ENCODE measurements around the gene FAM89A.

Gene FAM89A

DNA sequence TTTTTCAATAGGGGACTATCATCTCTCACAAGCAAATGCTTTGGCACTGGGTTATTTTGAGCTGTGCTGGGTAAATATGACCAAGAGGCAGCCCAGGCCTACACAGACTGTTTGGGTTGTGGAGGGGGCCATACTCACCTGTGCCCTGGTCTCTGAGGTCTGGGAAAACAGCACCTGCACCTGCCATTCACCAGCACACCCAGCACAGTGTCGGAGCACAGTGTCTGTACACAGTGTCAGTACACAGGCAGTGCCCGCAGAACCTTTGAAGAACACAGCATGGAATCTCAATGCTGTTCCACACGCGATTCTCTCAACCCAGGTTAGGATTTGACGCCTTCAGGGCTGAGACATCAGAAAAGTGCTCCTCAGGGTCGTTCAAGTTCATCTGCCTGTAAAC lies 35.0 kb upstream of the FAM89A start:
- TF ChIP-seq, protein P1, sequence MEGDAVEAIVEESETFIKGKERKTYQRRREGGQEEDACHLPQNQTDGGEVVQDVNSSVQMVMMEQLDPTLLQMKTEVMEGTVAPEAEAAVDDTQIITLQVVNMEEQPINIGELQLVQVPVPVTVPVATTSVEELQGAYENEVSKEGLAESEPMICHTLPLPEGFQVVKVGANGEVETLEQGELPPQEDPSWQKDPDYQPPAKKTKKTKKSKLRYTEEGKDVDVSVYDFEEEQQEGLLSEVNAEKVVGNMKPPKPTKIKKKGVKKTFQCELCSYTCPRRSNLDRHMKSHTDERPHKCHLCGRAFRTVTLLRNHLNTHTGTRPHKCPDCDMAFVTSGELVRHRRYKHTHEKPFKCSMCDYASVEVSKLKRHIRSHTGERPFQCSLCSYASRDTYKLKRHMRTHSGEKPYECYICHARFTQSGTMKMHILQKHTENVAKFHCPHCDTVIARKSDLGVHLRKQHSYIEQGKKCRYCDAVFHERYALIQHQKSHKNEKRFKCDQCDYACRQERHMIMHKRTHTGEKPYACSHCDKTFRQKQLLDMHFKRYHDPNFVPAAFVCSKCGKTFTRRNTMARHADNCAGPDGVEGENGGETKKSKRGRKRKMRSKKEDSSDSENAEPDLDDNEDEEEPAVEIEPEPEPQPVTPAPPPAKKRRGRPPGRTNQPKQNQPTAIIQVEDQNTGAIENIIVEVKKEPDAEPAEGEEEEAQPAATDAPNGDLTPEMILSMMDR (IDR thresholded peaks at IDR 0.05; ENCODE audit: control insufficient read depth, insufficient read depth, low read depth, low read length, missing control alignments): no peak
- DNase-seq (ENCODE audit: low read depth): no peak
- H3K4me3 ChIP-seq (ENCODE audit: control insufficient read depth, low read depth, low read length): no peak overlapping the region

- TF ChIP-seq, protein P1 (IDR thresholded peaks at IDR 0.05; ENCODE audit: control insufficient read depth, insufficient read depth, low read depth, low read length, missing control alignments): no peak
- no peak overlapping the region for H3K4me3 ChIP-seq (ENCODE audit: control insufficient read depth, low read depth, low read length)
- no peak for DNase-seq (ENCODE audit: low read depth)
Observed at GRCh38 chr1:231074046-231074445, 34.0 kb upstream of the FAM89A start.

GRCh38 chr1:231073331-231073730 lies 33.3 kb upstream of the FAM89A start:
- no peak for DNase-seq (ENCODE audit: low read depth)
- TF ChIP-seq, protein P1 (IDR thresholded peaks at IDR 0.05; ENCODE audit: control insufficient read depth, insufficient read depth, low read depth, low read length, missing control alignments): no peak
- no peak overlapping the region for H3K4me3 ChIP-seq (ENCODE audit: control insufficient read depth, low read depth, low read length)

DNA sequence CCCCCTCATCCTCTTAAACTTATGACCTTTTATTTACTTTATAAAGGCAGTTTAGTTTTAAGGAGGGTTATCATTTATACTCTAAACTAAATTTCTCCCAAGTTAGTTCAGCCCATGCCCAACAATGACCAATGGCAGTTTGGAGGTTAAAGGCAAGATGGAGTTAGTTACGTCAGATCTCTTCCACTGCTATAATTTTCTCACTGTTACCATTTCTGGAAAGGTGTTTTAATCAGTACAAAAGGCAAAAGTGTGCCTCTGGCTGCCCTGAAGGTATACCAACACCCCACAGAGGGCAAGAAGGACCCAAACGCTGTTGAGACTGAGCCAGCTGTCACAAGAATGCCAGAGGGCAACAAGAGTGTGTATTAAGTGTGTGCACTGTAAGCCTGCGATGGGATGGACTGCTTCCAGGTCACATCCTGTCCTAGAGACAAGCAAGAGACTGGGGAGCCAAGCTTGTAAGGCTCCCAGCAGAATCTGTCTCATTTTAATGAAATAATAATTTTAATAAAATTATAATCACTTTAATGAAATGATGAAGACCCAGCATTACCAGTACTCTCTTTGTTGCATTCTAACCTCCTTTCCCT lies 32.5 kb upstream of the FAM89A start:
- DNase-seq (ENCODE audit: low read depth): no peak
- H3K4me3 ChIP-seq (ENCODE audit: control insufficient read depth, low read depth, low read length): no peak overlapping the region
- TF ChIP-seq, protein P1 (IDR thresholded peaks at IDR 0.05; ENCODE audit: control insufficient read depth, insufficient read depth, low read depth, low read length, missing control alignments): no peak

- DNase-seq (ENCODE audit: low read depth): no peak
- TF ChIP-seq, protein P1 (IDR thresholded peaks at IDR 0.05; ENCODE audit: control insufficient read depth, insufficient read depth, low read depth, low read length, missing control alignments): no peak
- no peak overlapping the region for H3K4me3 ChIP-seq (ENCODE audit: control insufficient read depth, low read depth, low read length)
Observed at GRCh38 chr1:231072041-231072440, 32.0 kb upstream of the FAM89A start.

GRCh38 chr1:231070758-231071444 lies 30.8 kb upstream of the FAM89A start:
- TF ChIP-seq, protein P1 (IDR thresholded peaks at IDR 0.05; ENCODE audit: control insufficient read depth, insufficient read depth, low read depth, low read length, missing control alignments): no peak
- H3K4me3 ChIP-seq (ENCODE audit: control insufficient read depth, low read depth, low read length): no peak overlapping the region
- DNase-seq (ENCODE audit: low read depth): no peak

All from AG09309 (cell line).